Measurements from ENCODE around the gene IP6K1.

DNA sequence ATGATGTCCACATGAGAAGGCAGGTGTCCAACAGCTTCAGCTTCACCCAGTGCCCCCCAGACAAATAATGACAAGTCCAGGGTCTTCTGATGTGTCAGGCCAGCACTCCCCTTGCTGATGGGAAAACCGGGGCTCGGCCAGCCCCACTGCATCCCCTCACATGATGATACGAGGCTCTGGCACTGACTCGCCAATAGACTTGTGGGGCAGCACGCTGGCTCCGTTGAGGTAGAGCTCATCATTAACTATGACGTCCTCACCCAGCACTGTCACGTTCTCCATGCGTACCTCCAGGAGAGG is 64.8 kb downstream of the IP6K1 start:
- TF ChIP-seq, protein P1, sequence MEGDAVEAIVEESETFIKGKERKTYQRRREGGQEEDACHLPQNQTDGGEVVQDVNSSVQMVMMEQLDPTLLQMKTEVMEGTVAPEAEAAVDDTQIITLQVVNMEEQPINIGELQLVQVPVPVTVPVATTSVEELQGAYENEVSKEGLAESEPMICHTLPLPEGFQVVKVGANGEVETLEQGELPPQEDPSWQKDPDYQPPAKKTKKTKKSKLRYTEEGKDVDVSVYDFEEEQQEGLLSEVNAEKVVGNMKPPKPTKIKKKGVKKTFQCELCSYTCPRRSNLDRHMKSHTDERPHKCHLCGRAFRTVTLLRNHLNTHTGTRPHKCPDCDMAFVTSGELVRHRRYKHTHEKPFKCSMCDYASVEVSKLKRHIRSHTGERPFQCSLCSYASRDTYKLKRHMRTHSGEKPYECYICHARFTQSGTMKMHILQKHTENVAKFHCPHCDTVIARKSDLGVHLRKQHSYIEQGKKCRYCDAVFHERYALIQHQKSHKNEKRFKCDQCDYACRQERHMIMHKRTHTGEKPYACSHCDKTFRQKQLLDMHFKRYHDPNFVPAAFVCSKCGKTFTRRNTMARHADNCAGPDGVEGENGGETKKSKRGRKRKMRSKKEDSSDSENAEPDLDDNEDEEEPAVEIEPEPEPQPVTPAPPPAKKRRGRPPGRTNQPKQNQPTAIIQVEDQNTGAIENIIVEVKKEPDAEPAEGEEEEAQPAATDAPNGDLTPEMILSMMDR (IDR thresholded peaks at IDR 0.05): no peak
- TF ChIP-seq POLR2A (IDR thresholded peaks at IDR 0.05) (no peak), POLR2AphosphoS5 (IDR thresholded peaks at IDR 0.05) (no peak)

Data from breast epithelium (tissue), 3 donors.